MM.1S (cell line): ENCODE measurements around the gene KRTAP22-2.

Experiments
- EZH2 ChIP-seq: fragments of 300-600 bp; sonication (generic); optimal IDR thresholded peaks from 2 replicates; pipeline ENCODE3; 2017; ENCODE audit warnings: low read depth, mild to moderate bottlenecking, antibody characterized with exemption, low read length, mixed read lengths
- EZH2phosphoT487 ChIP-seq: fragments of 300-600 bp; sonication (generic); IDR thresholded peaks from 2 replicates; pipeline ENCODE4 v1.6.1; 2018; ENCODE audit warnings: antibody characterized with exemption, low read length
- TF ChIP-seq, protein P1 (sequence below): fragments of 300-600 bp; sonication (generic); IDR thresholded peaks from 2 replicates; pipeline ENCODE4 v1.5.1; 2016; ENCODE audit warnings: antibody characterized with exemption, low read length, mixed read lengths

DNA sequence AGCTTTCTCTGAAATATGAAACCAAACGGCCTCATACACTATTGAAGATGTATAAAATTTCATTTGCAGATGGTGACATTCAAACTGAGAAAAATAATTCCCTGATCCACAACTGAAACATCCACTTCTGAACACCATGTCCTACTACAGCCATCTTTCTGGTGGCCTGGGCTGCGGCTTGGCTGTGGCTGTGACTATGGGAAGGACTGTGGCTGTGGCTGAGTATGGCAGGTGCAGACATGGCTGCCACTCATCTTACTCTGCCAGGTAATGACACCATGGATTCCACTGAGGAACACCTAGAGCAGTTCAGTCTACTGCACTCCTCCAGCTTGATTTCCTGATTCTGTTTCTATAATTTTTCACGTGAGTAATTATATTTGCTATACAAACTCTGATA is 30.3 kb upstream of the KRTAP22-2 start, which contains the start of gene KRTAP20-4:
- TF ChIP-seq, protein P1, sequence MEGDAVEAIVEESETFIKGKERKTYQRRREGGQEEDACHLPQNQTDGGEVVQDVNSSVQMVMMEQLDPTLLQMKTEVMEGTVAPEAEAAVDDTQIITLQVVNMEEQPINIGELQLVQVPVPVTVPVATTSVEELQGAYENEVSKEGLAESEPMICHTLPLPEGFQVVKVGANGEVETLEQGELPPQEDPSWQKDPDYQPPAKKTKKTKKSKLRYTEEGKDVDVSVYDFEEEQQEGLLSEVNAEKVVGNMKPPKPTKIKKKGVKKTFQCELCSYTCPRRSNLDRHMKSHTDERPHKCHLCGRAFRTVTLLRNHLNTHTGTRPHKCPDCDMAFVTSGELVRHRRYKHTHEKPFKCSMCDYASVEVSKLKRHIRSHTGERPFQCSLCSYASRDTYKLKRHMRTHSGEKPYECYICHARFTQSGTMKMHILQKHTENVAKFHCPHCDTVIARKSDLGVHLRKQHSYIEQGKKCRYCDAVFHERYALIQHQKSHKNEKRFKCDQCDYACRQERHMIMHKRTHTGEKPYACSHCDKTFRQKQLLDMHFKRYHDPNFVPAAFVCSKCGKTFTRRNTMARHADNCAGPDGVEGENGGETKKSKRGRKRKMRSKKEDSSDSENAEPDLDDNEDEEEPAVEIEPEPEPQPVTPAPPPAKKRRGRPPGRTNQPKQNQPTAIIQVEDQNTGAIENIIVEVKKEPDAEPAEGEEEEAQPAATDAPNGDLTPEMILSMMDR: no peak
- TF ChIP-seq EZH2phosphoT487 (no peak), EZH2 (no peak)
